Panc1 (cell line): ENCODE measurements around the gene NWD2. TPM values are rescaled to one million over a fixed set of nuclear protein-coding genes. Genes with fewer than 3 reads are reported as not detected.

ENCODE experiments used
- ATAC-seq: fragments of 200-7000 bp; cut with Tn5 transposase; 2 replicates; pipeline ENCODE4 v1.9.1; 2020; ENCODE audit warnings: mild to moderate bottlenecking, moderate library complexity
- BruUV-seq: library from RNA; stranded (reverse); fragments of 400-500 nt; replicated peaks from 2 replicates; lab custom pipeline; 2021; lab: Mats Ljungman, UMichigan
- CTCF ChIA-PET: fragments of 300-600 bp; sonication (Branson Sonifier 250); formaldehyde crosslinking; loops from one replicate; lab custom pipeline; 2022; ENCODE audit warnings: antibody characterized with exemption; lab: Charles Lee
- POLR2A ChIA-PET: fragments of 300-600 bp; sonication (Branson Sonifier 250); formaldehyde crosslinking; loops from one replicate; lab custom pipeline; 2022; ENCODE audit warnings: antibody characterized with exemption; lab: Charles Lee
- DNase-seq: peaks from one replicate; pipeline ENCODE4 v3.0.0-alpha.2; 2010; ENCODE audit warnings: low read depth, low spot score
- H3K27ac ChIP-seq: 2 replicates; pipeline ENCODE4 v1.5.1; 2011; ENCODE audit warnings: mild to moderate bottlenecking, low read length, inconsistent platforms
- H3K27me3 ChIP-seq: fragments of 200-500 bp; sonication (Bioruptor generic); 2 replicates; pipeline ENCODE4 v1.6.0; 2014; ENCODE audit warnings: low read length, inconsistent platforms; ENCODE audit not compliant: control insufficient read depth, insufficient read depth
- H3K36me3 ChIP-seq: fragments of 200-500 bp; sonication (Bioruptor generic); 2 replicates; pipeline ENCODE4 v1.5.1; 2014; ENCODE audit warnings: inconsistent platforms, mild to moderate bottlenecking, low read length, moderate library complexity; ENCODE audit not compliant: control insufficient read depth, insufficient read depth
- H3K4me1 ChIP-seq: 2 replicates; pipeline ENCODE4 v1.5.1; 2011; ENCODE audit warnings: inconsistent platforms, mild to moderate bottlenecking, low read length, moderate library complexity; ENCODE audit not compliant: control insufficient read depth, insufficient read depth
- H3K4me3 ChIP-seq, 2 experiments: 2 replicates each; pipeline ENCODE4 v1.5.1; 2011 to 2012; ENCODE audit warnings: low read depth in 2 of 2, low read length in 2 of 2, mild to moderate bottlenecking in 2 of 2, inconsistent platforms in 1 of 2, moderate library complexity in 1 of 2
- H3K9me3 ChIP-seq: fragments of 200-500 bp; sonication (Bioruptor generic); 2 replicates; pipeline ENCODE4 v1.5.1; 2014; ENCODE audit warnings: low read depth, mild to moderate bottlenecking, inconsistent platforms, low read length, moderate library complexity; ENCODE audit not compliant: control insufficient read depth, insufficient read depth
- CTCF ChIP-seq: fragments of 450-650 bp; IDR thresholded peaks from 2 replicates; pipeline ENCODE4 v1.5.1; 2017; ENCODE audit warnings: mild to moderate bottlenecking
- POLR2AphosphoS5 ChIP-seq: IDR thresholded peaks from 2 replicates; pipeline ENCODE4 v1.6.1; 2012; ENCODE audit warnings: mild to moderate bottlenecking, low read depth, low read length, moderate library complexity
- REST ChIP-seq, 2 experiments: IDR thresholded peaks; 2 replicates each; pipeline ENCODE4 v1.6.1; 2011 to 2012; ENCODE audit warnings: low read depth in 2 of 2, control low read depth in 1 of 2, low read length in 1 of 2, mild to moderate bottlenecking in 1 of 2, moderate library complexity in 1 of 2; ENCODE audit not compliant: insufficient read depth in 1 of 2
- SIN3A ChIP-seq: IDR thresholded peaks from 2 replicates; pipeline ENCODE4 v1.6.1; 2012; ENCODE audit warnings: low read depth, mild to moderate bottlenecking, low read length, moderate library complexity, borderline replicate concordance; ENCODE audit not compliant: insufficient read depth
- TCF7L2 ChIP-seq: IDR thresholded peaks from 2 replicates; pipeline ENCODE4 v1.6.1; 2011; ENCODE audit warnings: mild to moderate bottlenecking, low read depth, low read length, inconsistent platforms
- in situ Hi-C: cut with HindIII; loops from 2 replicates; pipeline ENCODE4 v1.10.0; 2016; ENCODE audit warnings: low sequenced_read_pairs, low pct_unique_long_range_greater_than_20kb
- intact Hi-C: fragments of 100-400 bp; cut with micrococcal nuclease; formaldehyde crosslinking; loops from one replicate; pipeline ENCODE4 v1.10.0; 2022; ENCODE audit not compliant: unreplicated experiment
- total RNA-seq: library from RNA; stranded (reverse); gene quantifications from one replicate; pipeline ENCODE4 v1.2.1, GENCODE V29; 2021; ENCODE audit not compliant: unreplicated experiment

Gene NWD2
- total RNA-seq, 1 experiment from 2014 or later: not detected

GRCh38 chr4:37430718-37431416 is 186.3 kb downstream of the NWD2 start:
- Histone ChIP-seq H3K36me3 (no peaks in the 10 kb centered on the region), H3K4me3 (no peak overlapping the region), H3K4me1 (no peaks in the 10 kb centered on the region), H3K9me3 (no peaks in the 10 kb centered on the region), H3K27ac (no peak overlapping the region), H3K27me3 (no peaks in the 10 kb centered on the region)
- in situ Hi-C loops: no loop called here
- TF ChIP-seq CTCF (no peak), REST (IDR thresholded peaks at IDR 0.05; ENCODE audit: insufficient read depth in 1 of 2, low read depth in 2 of 2, low read length in 1 of 2) (no peak), SIN3A (no peak), TCF7L2 (no peak)
- ATAC-seq (no peak), DNase-seq (no peak)
- no TSS peak for BruUV-seq
- ChIA-PET CTCF (no interaction called here), POLR2A (no interaction called here)
- intact Hi-C loops: no loop called here

GRCh38 chr4:37431417-37431743 is 186.8 kb downstream of the NWD2 start:
- H3K27ac ChIP-seq: no peak overlapping the region
- in situ Hi-C loops (no loop called here), intact Hi-C loops (no loop called here)
- POLR2A ChIA-PET: no interaction called here
- no peaks in the 10 kb centered on the region for H3K36me3 ChIP-seq
- no peaks in the 10 kb centered on the region for H3K9me3 ChIP-seq
- no peak overlapping the region for H3K4me3 ChIP-seq
- ATAC-seq (no peak), DNase-seq (no peak)
- no peaks in the 10 kb centered on the region for H3K27me3 ChIP-seq
- no peaks in the 10 kb centered on the region for H3K4me1 ChIP-seq
- BruUV-seq: no TSS peak
- CTCF ChIA-PET: no interaction called here
- TF ChIP-seq POLR2AphosphoS5 (no peak), SIN3A (no peak), TCF7L2 (no peak), CTCF (no peak), REST (IDR thresholded peaks at IDR 0.05; ENCODE audit: insufficient read depth in 1 of 2, low read depth in 2 of 2, low read length in 1 of 2) (no peak)
